ENCODE results near the gene KIRREL3. TPM values are rescaled to one million over a fixed set of nuclear protein-coding genes. Genes with fewer than 3 reads are reported as not detected.

KIRREL3 gene
- total and polyA plus RNA-seq, 2 of the 8 experiments (the other 6 are each of a cell fraction or from before 2014, with no cell fraction given) = 0.29 to 0.32 TPM

DNA sequence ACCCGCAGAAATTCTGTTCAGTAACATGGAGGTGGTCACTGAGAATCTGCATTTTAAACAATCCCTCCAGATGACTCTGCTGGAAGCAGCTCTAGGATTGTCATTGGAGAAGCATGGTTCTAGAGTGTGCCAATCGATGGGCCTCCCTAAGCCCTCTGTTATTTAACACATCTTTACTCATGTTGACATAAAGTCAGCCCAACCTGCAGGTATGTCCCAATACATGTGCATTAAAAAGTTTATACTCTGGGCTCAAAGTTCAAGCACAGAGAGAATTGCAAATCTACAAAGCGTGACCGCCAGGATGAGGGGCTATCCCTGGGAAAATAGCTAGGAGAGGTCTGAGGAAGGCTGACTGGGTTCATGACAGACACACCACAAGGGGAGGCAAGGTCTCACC lies 116.4 kb downstream of the KIRREL3 start:
- Histone ChIP-seq H4K5ac (ENCODE audit: insufficient read length, low read depth, low read length) (no peak overlapping the region), H2BK5ac (ENCODE audit: low read depth, low read length) (no peak overlapping the region), H4K8ac (ENCODE audit: extremely low read depth, insufficient read depth, low read length) (no peak overlapping the region), H3K9ac (replicated peaks in 1 of 4; ENCODE audit: extremely low read depth in 1 of 4, low read depth in 3 of 4, low read length in 3 of 4) (no peak overlapping the region), H2BK12ac (ENCODE audit: low read depth, low read length) (no peak overlapping the region), H3K56ac (replicated peaks; ENCODE audit: insufficient read length, low read depth, low read length) (no peak overlapping the region), H3K14ac (ENCODE audit: insufficient read length) (no peak overlapping the region), H2AFZ (ENCODE audit: low read length) (no peak overlapping the region), H3K23ac (ENCODE audit: insufficient read length) (no peak overlapping the region), H3K79me1 (ENCODE audit: low read depth, low read length) (no peaks in the 10 kb centered on the region; the same call in 1 of the 2 replicates), H2AK5ac (ENCODE audit: low read depth, low read length) (no peak overlapping the region), H4K20me1 (replicated peaks in 1 of 2; ENCODE audit: control insufficient read depth in 1 of 2, insufficient read depth in 2 of 2, low read length in 2 of 2) (no peaks in the 10 kb centered on the region), H3K79me2 (ENCODE audit: control insufficient read depth in 1 of 2, insufficient read depth in 2 of 2, low read length in 2 of 2) (no peaks in the 10 kb centered on the region), H3K4me3 (ENCODE audit: extremely low read depth in 1 of 4, insufficient read depth in 2 of 4, low read depth in 3 of 4, low read length in 4 of 4) (no peak overlapping the region), H2BK15ac (ENCODE audit: low read length) (no peak overlapping the region), H3K4me2 (ENCODE audit: insufficient read depth in 1 of 2, low read depth in 2 of 2, low read length in 2 of 2) (no peak overlapping the region), H3K23me2 (ENCODE audit: low read depth, low read length) (no peaks in the 10 kb centered on the region), H3K27me3 (replicated peaks in 1 of 4; ENCODE audit: control insufficient read depth in 3 of 4, extremely low read depth in 1 of 4, insufficient read depth in 3 of 4, low read length in 3 of 4) (no peaks in the 10 kb centered on the region), H3K9me3 (ENCODE audit: insufficient read depth in 2 of 2, low read depth in 1 of 2, low read length in 1 of 2) (no peaks in the 10 kb centered on the region), H3K27ac (ENCODE audit: low read depth, low read length) (no peak overlapping the region), H3K36me3 (ENCODE audit: control insufficient read depth in 2 of 4, insufficient read depth in 4 of 4, low read length in 3 of 4) (no peaks in the 10 kb centered on the region), H3K4ac (replicated peaks; ENCODE audit: insufficient read length, low read depth, low read length) (no peak overlapping the region), H3K4me1 (replicated peaks in 1 of 4; ENCODE audit: control insufficient read depth in 3 of 4, insufficient read depth in 4 of 4, low read length in 3 of 4) (no peaks in the 10 kb centered on the region; a peak in 2 of 7 replicates), H2BK120ac (replicated peaks; ENCODE audit: low read depth, low read length) (no peak overlapping the region), H3K18ac (ENCODE audit: extremely low read depth, low read length) (no peak overlapping the region), H4K91ac (replicated peaks; ENCODE audit: insufficient read length, low read length) (no peak overlapping the region), H2BK20ac (ENCODE audit: low read length) (no peak overlapping the region)
- CTCF ChIA-PET (ENCODE audit: partially characterized antibody) = interaction anchor here (1.6 to 4.7 kb wide), 2 partner anchors 7 to 106 kb away, joined by 4 to 20 read pairs; no protein-coding TSS in a partner anchor
- POLR2A ChIA-PET (ENCODE audit: partially characterized antibody) = no interaction called here
- FAIRE-seq (no peak), DNase-seq (ENCODE audit: low read depth in 1 of 2, low spot score in 2 of 2) (no peak)
- TF ChIP-seq RBBP5 (IDR thresholded peaks at IDR 0.05; ENCODE audit: borderline replicate concordance, low read depth, low read length) = no peak
- no peak for TF ChIP-seq SIN3A (conservative IDR thresholded peaks at IDR 0.05 in 1 of 2, IDR thresholded peaks at IDR 0.05 in 1 of 2; ENCODE audit: low read depth in 1 of 2, low read length in 2 of 2)
- TF ChIP-seq, protein P1, sequence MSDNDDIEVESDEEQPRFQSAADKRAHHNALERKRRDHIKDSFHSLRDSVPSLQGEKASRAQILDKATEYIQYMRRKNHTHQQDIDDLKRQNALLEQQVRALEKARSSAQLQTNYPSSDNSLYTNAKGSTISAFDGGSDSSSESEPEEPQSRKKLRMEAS (IDR thresholded peaks at IDR 0.05) = no peak
- TF ChIP-seq HDAC2 (IDR thresholded peaks at IDR 0.05; ENCODE audit: borderline replicate concordance in 1 of 2, low read depth in 2 of 2, low read length in 2 of 2) = no peak
- TF ChIP-seq EP300 (IDR thresholded peaks at IDR 0.05; ENCODE audit: borderline replicate concordance in 1 of 2, low read depth in 2 of 2, low read length in 2 of 2) = no peak
- no peak for TF ChIP-seq JUND (IDR thresholded peaks at IDR 0.05; ENCODE audit: low read length)
- WGBS, 2 experiments (ENCODE audit: extremely low coverage in 1 of 2, insufficient coverage in 1 of 2, insufficient read length in 1 of 2, insufficient replicate concordance in 2 of 2, low coverage in 1 of 2, low lambda C conversion rate in 2 of 2, missing lambda C conversion rate in 1 of 2) = 82% methylated on average over 4 of the region's 4 CpGs; no CpG with 5 or more reads in 1 of the 2 experiments

Data from H1 (cell line).